ENCODE measurements around the gene TBC1D8.

Gene TBC1D8

GRCh38 chr2:101089419-101089818 is 61.8 kb downstream of the TBC1D8 start:
- DNase-seq (ENCODE audit: low read depth), result peak; percentile 22
- TF ChIP-seq MYC (IDR thresholded peaks at IDR 0.05; ENCODE audit: low read depth, low read length) (no peak), MAX (IDR thresholded peaks at IDR 0.05; ENCODE audit: low read depth, low read length) (no peak), POLR2A (IDR thresholded peaks at IDR 0.05; ENCODE audit: extremely low read depth, insufficient read length) (no peak)
- TF ChIP-seq, protein P1, sequence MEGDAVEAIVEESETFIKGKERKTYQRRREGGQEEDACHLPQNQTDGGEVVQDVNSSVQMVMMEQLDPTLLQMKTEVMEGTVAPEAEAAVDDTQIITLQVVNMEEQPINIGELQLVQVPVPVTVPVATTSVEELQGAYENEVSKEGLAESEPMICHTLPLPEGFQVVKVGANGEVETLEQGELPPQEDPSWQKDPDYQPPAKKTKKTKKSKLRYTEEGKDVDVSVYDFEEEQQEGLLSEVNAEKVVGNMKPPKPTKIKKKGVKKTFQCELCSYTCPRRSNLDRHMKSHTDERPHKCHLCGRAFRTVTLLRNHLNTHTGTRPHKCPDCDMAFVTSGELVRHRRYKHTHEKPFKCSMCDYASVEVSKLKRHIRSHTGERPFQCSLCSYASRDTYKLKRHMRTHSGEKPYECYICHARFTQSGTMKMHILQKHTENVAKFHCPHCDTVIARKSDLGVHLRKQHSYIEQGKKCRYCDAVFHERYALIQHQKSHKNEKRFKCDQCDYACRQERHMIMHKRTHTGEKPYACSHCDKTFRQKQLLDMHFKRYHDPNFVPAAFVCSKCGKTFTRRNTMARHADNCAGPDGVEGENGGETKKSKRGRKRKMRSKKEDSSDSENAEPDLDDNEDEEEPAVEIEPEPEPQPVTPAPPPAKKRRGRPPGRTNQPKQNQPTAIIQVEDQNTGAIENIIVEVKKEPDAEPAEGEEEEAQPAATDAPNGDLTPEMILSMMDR (IDR thresholded peaks at IDR 0.05; ENCODE audit: low read depth, low read length), result no peak
- no peak overlapping the region for H3K4me3 ChIP-seq (ENCODE audit: low read depth, low read length)

DNA sequence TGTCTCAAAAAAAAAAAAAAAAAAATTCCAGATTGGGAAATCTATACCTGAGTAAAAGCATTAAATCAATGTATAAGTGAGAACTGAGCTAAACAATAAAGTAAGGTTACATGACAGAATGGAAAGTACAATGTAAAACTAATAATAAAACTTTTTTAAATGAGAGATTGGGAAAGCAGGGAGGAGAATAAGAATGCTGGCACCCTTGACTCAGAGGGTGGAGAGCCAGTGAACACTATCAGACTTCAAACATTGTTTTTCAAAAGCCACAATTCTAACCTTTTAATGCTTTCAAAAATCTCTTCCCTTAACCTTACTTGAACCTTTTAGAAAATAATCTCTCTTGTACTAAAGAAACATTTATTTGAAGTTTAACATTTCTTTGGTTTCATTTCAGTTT is 63.5 kb downstream of the TBC1D8 start:
- H3K4me3 ChIP-seq (ENCODE audit: low read depth, low read length), result no peak overlapping the region

DNA sequence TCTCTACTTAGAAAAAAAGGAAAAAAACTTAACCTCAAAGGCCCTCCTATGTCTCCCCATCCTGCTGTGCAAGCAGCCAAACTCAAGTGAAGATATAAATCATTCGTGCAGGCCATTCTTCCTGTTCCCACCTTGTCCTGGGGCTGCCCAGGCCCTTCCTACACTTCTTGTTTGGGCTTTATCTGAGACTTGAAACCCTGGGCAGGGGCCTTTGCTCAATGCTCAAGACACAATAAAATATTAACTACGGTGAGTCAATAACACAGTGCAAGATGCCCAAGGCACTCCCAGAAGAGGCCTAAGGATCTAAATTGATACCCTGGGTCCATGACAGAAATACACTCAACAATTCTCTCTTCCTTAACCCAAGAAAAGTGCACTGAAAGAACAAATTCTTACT is 67.6 kb downstream of the TBC1D8 start:
- no peak for DNase-seq (ENCODE audit: low read depth)
- no peak overlapping the region for H3K4me3 ChIP-seq (ENCODE audit: low read depth, low read length)
- TF ChIP-seq, protein P1 (IDR thresholded peaks at IDR 0.05; ENCODE audit: low read depth, low read length), result no peak
- no peak for TF ChIP-seq MAX (IDR thresholded peaks at IDR 0.05; ENCODE audit: low read depth, low read length)
- no peak for TF ChIP-seq POLR2A (IDR thresholded peaks at IDR 0.05; ENCODE audit: extremely low read depth, insufficient read length)

More for the DNA sequence above, 63.5 kb downstream of the TBC1D8 start:
- TF ChIP-seq MAX (IDR thresholded peaks at IDR 0.05; ENCODE audit: low read depth, low read length) (no peak), POLR2A (IDR thresholded peaks at IDR 0.05; ENCODE audit: extremely low read depth, insufficient read length) (no peak), MYC (IDR thresholded peaks at IDR 0.05; ENCODE audit: low read depth, low read length) (no peak)
- TF ChIP-seq, protein P1 (IDR thresholded peaks at IDR 0.05; ENCODE audit: low read depth, low read length), result no peak
- no peak for DNase-seq (ENCODE audit: low read depth)

GRCh38 chr2:101082998-101083397 is 68.2 kb downstream of the TBC1D8 start:
- no peak overlapping the region for H3K4me3 ChIP-seq (ENCODE audit: low read depth, low read length)
- TF ChIP-seq, protein P1 (IDR thresholded peaks at IDR 0.05; ENCODE audit: low read depth, low read length), result no peak
- TF ChIP-seq MYC (IDR thresholded peaks at IDR 0.05; ENCODE audit: low read depth, low read length) (no peak), POLR2A (IDR thresholded peaks at IDR 0.05; ENCODE audit: extremely low read depth, insufficient read length) (no peak), MAX (IDR thresholded peaks at IDR 0.05; ENCODE audit: low read depth, low read length) (no peak)
- DNase-seq (ENCODE audit: low read depth), result no peak

- TF ChIP-seq MYC (IDR thresholded peaks at IDR 0.05; ENCODE audit: low read depth, low read length), result no peak
- TF ChIP-seq, protein P1 (IDR thresholded peaks at IDR 0.05; ENCODE audit: low read depth, low read length), result no peak
- no peak overlapping the region for H3K4me3 ChIP-seq (ENCODE audit: low read depth, low read length)
- peak; percentile 15 for DNase-seq (ENCODE audit: low read depth)
Observed at GRCh38 chr2:101081375-101081907, 69.7 kb downstream of the TBC1D8 start.

All from NB4 (cell line).